ENCODE measurements around the gene NUTM2A. TPM values are rescaled to one million over a fixed set of nuclear protein-coding genes. Genes with fewer than 3 reads are reported as not detected.

NUTM2A gene, protein sequence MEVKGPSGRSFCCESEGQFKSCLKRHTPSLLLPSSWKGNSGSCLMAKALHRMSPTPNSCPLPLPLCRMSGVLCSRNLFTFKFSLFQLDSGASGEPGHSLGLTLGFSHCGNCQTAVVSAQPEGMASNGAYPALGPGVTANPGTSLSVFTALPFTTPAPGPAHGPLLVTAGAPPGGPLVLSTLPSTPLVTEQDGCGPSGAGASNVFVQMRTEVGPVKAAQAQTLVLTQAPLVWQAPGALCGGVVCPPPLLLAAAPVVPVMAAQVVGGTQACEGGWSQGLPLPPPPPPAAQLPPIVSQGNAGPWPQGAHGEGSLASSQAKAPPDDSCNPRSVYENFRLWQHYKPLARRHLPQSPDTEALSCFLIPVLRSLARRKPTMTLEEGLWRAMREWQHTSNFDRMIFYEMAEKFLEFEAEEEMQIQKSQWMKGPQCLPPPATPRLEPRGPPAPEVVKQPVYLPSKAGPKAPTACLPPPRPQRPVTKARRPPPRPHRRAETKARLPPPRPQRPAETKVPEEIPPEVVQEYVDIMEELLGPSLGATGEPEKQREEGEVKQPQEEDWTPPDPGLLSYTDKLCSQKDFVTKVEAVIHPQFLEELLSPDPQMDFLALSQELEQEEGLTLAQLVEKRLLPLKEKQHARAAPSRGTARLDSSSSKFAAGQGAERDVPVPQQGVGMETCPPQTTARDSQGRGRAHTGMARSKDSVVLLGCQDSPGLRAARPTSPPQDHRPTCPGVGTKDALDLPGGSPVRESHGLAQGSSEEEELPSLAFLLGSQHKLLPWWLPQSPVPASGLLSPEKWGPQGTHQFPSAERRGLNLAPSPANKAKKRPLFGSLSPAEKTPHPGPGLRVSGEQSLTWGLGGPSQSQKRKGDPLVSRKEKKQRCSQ
- 0.79 and 0.93 TPM in 2 replicates for total RNA-seq

DNA sequence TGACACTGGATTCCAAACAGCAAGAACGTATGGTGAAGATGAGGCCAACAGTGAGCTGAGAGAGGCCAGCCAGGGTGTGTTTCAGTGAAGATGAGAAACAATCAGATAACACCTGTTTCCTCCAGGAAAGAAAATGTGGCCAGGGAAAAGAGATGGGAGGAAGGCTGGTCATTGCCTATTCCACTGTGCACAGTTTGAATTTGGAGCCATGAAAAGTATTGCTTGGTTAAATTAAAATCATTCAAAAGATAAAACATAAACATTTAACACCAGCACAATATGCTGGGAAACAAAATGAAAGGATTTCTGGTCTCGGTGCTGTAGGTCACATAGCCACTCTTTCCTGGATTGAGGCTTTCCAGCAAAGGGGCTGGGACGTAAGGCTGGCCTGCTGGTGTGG, at the start of gene NUTM2A:
Gene NUTM2A, plus strand, starts transcription at position 301 of the 400 bp plus-strand sequence. CDS start 383 bp downstream, outside the sequence.

Other genes starting within 250 kb of the NUTM2A start
- not detected in 2 replicates for gene FAM25A, start 205.2 kb upstream of the NUTM2A start, total RNA-seq
- gene GLUD1, start 130.6 kb upstream of the NUTM2A start, total RNA-seq = 130 and 137 TPM in 2 replicates
- gene SHLD2, start 130.2 kb upstream of the NUTM2A start, total RNA-seq = 17.8 and 18.3 TPM in 2 replicates
- gene NUTM2D, start 132.3 kb downstream of the NUTM2A start, total RNA-seq = 1.9 and 4.1 TPM in 2 replicates

All from mammary microvascular endothelial cell (primary cell).